GM06990 (cell line): ENCODE measurements around the gene ROBO3.

ENCODE experiments used
- DNase-seq: peaks from one replicate; pipeline ENCODE4 v3.0.0-alpha.2; 2011; ENCODE audit not compliant: insufficient read length; ENCODE audit errors: extremely low read depth
- H3K27me3 ChIP-seq: replicated peaks from 2 replicates; pipeline ENCODE4 v1.6.0; 2011; ENCODE audit warnings: low read length; ENCODE audit not compliant: control insufficient read depth, insufficient read depth
- H3K36me3 ChIP-seq: 2 replicates; pipeline ENCODE4 v1.5.1; 2011; ENCODE audit warnings: low read length; ENCODE audit not compliant: control insufficient read depth, insufficient read depth
- H3K4me3 ChIP-seq: replicated peaks from 2 replicates; pipeline ENCODE4 v1.5.1; 2011; ENCODE audit warnings: low read depth, mild to moderate bottlenecking, control low read depth, low read length
- TF ChIP-seq, protein P1 (sequence below): IDR thresholded peaks from 2 replicates; pipeline ENCODE4 v1.5.1; 2011; ENCODE audit warnings: low read length, control low read depth, mild to moderate bottlenecking, inconsistent platforms; ENCODE audit not compliant: insufficient read depth, poor library complexity, severe bottlenecking

ROBO3 gene

DNA sequence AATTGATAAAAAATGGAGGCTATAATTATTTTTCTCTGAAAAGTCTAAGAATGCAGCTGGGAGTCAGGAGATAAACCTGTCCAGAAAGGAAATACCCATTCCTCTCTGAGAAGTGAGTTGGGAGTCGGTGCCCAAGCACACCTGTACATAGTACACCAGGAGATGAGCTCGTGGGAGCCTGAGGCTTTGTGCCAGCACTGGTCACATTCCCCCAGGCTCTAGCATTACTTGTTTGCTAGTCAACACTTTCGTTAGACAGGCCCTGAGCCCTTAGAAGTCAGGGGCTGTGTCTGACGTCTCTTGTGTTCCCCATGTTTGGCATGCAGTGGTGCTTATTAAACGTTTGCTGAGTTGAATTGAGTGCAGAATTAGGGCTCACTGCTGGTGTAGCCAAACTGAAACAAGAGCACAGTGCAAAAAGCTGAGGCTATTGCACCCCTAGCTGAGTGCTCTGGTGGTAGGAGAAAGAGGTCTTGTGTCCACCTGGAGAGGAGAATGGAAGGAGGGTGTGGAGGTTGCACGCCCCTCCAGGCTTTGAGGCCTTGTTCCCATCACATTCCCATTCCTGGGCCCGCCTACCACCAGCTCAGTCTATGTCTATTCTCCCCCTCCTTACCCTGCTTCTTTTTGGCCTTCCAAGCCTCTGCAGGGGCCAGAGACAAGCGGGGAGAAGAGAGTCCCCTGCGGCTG, 25.6 kb downstream of the ROBO3 start:
- Histone ChIP-seq H3K4me3 (no peak overlapping the region), H3K36me3 (no peaks in the 10 kb centered on the region), H3K27me3 (no peaks in the 10 kb centered on the region; the same call in none of the 2 replicates)
- DNase-seq = no peak
- TF ChIP-seq, protein P1, sequence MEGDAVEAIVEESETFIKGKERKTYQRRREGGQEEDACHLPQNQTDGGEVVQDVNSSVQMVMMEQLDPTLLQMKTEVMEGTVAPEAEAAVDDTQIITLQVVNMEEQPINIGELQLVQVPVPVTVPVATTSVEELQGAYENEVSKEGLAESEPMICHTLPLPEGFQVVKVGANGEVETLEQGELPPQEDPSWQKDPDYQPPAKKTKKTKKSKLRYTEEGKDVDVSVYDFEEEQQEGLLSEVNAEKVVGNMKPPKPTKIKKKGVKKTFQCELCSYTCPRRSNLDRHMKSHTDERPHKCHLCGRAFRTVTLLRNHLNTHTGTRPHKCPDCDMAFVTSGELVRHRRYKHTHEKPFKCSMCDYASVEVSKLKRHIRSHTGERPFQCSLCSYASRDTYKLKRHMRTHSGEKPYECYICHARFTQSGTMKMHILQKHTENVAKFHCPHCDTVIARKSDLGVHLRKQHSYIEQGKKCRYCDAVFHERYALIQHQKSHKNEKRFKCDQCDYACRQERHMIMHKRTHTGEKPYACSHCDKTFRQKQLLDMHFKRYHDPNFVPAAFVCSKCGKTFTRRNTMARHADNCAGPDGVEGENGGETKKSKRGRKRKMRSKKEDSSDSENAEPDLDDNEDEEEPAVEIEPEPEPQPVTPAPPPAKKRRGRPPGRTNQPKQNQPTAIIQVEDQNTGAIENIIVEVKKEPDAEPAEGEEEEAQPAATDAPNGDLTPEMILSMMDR = no peak

GRCh38 chr11:124891373-124891861, 26.2 kb downstream of the ROBO3 start:
- no peak for DNase-seq
- H3K4me3 ChIP-seq = no peak overlapping the region
- TF ChIP-seq, protein P1 = no peak
- H3K36me3 ChIP-seq = no peaks in the 10 kb centered on the region
- H3K27me3 ChIP-seq = no peaks in the 10 kb centered on the region; the same call in none of the 2 replicates

- TF ChIP-seq, protein P1 = no peak
- H3K4me3 ChIP-seq = no peak overlapping the region
Observed at GRCh38 chr11:124892146-124892545, 26.9 kb downstream of the ROBO3 start.

GRCh38 chr11:124892750-124893454, 27.7 kb downstream of the ROBO3 start:
- Histone ChIP-seq H3K4me3 (no peak overlapping the region), H3K27me3 (no peaks in the 10 kb centered on the region; the same call in none of the 2 replicates), H3K36me3 (no peaks in the 10 kb centered on the region)
- TF ChIP-seq, protein P1 = no peak
- DNase-seq = no peak

More at GRCh38 chr11:124892146-124892545, 26.9 kb downstream of the ROBO3 start:
- Histone ChIP-seq H3K27me3 (no peaks in the 10 kb centered on the region; the same call in none of the 2 replicates), H3K36me3 (no peaks in the 10 kb centered on the region)
- DNase-seq = no peak

DNA sequence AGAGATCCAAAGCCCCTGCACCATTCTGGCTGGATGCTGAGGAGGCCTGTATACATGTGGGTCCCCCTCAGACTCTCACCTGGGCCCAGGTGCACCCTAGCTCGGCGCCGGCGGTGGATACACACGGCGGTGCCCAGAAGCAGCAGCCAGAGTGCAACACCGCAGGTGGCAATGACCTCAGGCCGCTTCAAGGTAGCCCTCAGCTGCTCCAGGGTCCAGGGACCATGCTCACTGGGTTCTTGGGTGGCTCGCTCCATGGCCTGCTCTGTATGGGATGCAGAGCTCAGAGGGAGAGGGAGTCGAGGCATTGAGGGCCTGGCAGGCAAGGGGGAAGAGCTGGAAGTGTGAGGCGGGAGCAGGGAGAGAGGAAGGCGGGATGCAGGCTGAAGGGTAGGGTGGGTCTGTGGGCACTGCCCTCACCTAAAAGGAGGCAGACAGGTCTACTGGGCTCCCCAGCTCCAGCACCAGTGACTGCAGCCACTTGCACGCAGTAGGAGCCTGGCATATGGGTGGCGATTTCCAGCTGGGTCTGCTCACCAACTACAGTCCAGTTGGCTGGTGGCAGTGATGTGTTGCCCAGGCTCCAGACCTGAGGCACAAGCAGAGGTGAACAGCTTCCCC, 28.7 kb downstream of the ROBO3 start:
- Histone ChIP-seq H3K27me3 (no peaks in the 10 kb centered on the region; the same call in none of the 2 replicates), H3K36me3 (no peaks in the 10 kb centered on the region), H3K4me3 (no peak overlapping the region)
- no peak for DNase-seq
- TF ChIP-seq, protein P1 = no peak
